Type B pancreatic cell (in vitro differentiated cells): ENCODE measurements around the gene SLC6A5. TPM values are rescaled to one million over a fixed set of nuclear protein-coding genes. Genes with fewer than 3 reads are reported as not detected.

Experiments
- DNase-seq: peaks from one replicate; pipeline ENCODE4 v3.0.0; 2021; ENCODE audit warnings: mixed read lengths; ENCODE audit not compliant: unreplicated experiment; ENCODE audit errors: extremely low spot score
- H3K27ac Mint-ChIP-seq: 2 replicates; pipeline ENCODE4 v1.8.0; 2021; ENCODE audit warnings: mild to moderate bottlenecking, mixed read lengths
- H3K27me3 Mint-ChIP-seq: 2 replicates; pipeline ENCODE4 v1.8.0; 2021; ENCODE audit warnings: mixed read lengths
- H3K36me3 Mint-ChIP-seq: 2 replicates; pipeline ENCODE4 v1.8.0; 2021; ENCODE audit warnings: mixed read lengths
- H3K4me1 Mint-ChIP-seq: one replicate; pipeline ENCODE4 v1.8.0; 2021; ENCODE audit warnings: mixed read lengths; ENCODE audit not compliant: unreplicated experiment
- H3K4me3 Mint-ChIP-seq: 2 replicates; pipeline ENCODE4 v1.8.0; 2021; ENCODE audit warnings: mild to moderate bottlenecking, mixed read lengths
- H3K9me3 Mint-ChIP-seq: 2 replicates; pipeline ENCODE4 v1.8.0; 2021; ENCODE audit warnings: mixed read lengths
- CTCF ChIP-seq: fragments of 200-600 bp; sonication (generic); conservative IDR thresholded peaks from 2 replicates; pipeline ENCODE4 v1.5.0; 2021; ENCODE audit warnings: antibody characterized with exemption, mild to moderate bottlenecking
- total RNA-seq: library from RNA; stranded (reverse); gene quantifications from 2 replicates; pipeline ENCODE4 v1.2.1, GENCODE V29; 2021; ENCODE audit warnings: low replicate concordance

The SLC6A5 gene
- total RNA-seq, 1 donor from 2014 or later: not detected

- Mint-ChIP-seq H3K27me3 (peaks cover 3% of the 10 kb centered on the region), H3K27ac (no peak overlapping the region), H3K4me1 (peaks cover 5% of the 10 kb centered on the region), H3K4me3 (no peak overlapping the region), H3K36me3 (no peaks in the 10 kb centered on the region), H3K9me3 (no peaks in the 10 kb centered on the region)
- DNase-seq: no peak
- TF ChIP-seq CTCF: no peak
Observed at GRCh38 chr11:20631519-20632168, 32.2 kb downstream of the SLC6A5 start.

- H3K4me1 Mint-ChIP-seq: peaks cover 5% of the 10 kb centered on the region
- DNase-seq: no peak
- no peak for TF ChIP-seq CTCF
- no peaks in the 10 kb centered on the region for H3K9me3 Mint-ChIP-seq
- H3K27ac Mint-ChIP-seq: no peak overlapping the region
- H3K27me3 Mint-ChIP-seq: peaks cover 2% of the 10 kb centered on the region
- H3K36me3 Mint-ChIP-seq: no peaks in the 10 kb centered on the region
- H3K4me3 Mint-ChIP-seq: no peak overlapping the region
Observed at GRCh38 chr11:20632169-20632532, 32.7 kb downstream of the SLC6A5 start.

GRCh38 chr11:20634044-20634443 is 34.6 kb downstream of the SLC6A5 start:
- H3K4me1 Mint-ChIP-seq: peaks cover 5% of the 10 kb centered on the region
- no peaks in the 10 kb centered on the region for H3K36me3 Mint-ChIP-seq
- no peak overlapping the region for H3K4me3 Mint-ChIP-seq
- H3K27ac Mint-ChIP-seq: no peak overlapping the region
- peak; percentile 9 for TF ChIP-seq CTCF
- no peak for DNase-seq
- no peaks in the 10 kb centered on the region for H3K9me3 Mint-ChIP-seq
- no peaks in the 10 kb centered on the region for H3K27me3 Mint-ChIP-seq

- Mint-ChIP-seq H3K4me3 (no peak overlapping the region), H3K4me1 (peaks cover 5% of the 10 kb centered on the region), H3K36me3 (no peaks in the 10 kb centered on the region), H3K27me3 (no peaks in the 10 kb centered on the region), H3K27ac (no peak overlapping the region), H3K9me3 (no peaks in the 10 kb centered on the region)
- no peak for DNase-seq
- TF ChIP-seq CTCF: no peak
Observed at GRCh38 chr11:20634781-20635180, 35.4 kb downstream of the SLC6A5 start.

- Mint-ChIP-seq H3K4me1 (no peaks in the 10 kb centered on the region), H3K36me3 (no peaks in the 10 kb centered on the region), H3K4me3 (no peak overlapping the region), H3K9me3 (no peaks in the 10 kb centered on the region), H3K27ac (no peak overlapping the region), H3K27me3 (no peaks in the 10 kb centered on the region)
- no peak for DNase-seq
- TF ChIP-seq CTCF: no peak
Observed at GRCh38 chr11:20638074-20638473, 38.7 kb downstream of the SLC6A5 start.

GRCh38 chr11:20639688-20640087 is 40.3 kb downstream of the SLC6A5 start:
- Mint-ChIP-seq H3K4me3 (no peak overlapping the region), H3K9me3 (no peaks in the 10 kb centered on the region), H3K4me1 (no peaks in the 10 kb centered on the region), H3K27ac (no peak overlapping the region), H3K36me3 (no peaks in the 10 kb centered on the region), H3K27me3 (no peaks in the 10 kb centered on the region)
- TF ChIP-seq CTCF: no peak
- no peak for DNase-seq
